ENCODE results near the gene HS6ST3.

GRCh38 chr13:96825653-96826052 is 735.7 kb downstream of the HS6ST3 start:
- TF ChIP-seq EZH2 (IDR thresholded peaks at IDR 0.05; ENCODE audit: borderline replicate concordance, low read length) (no peak), CTCF (IDR thresholded peaks at IDR 0.05; ENCODE audit: low read length) (no peak)

All from OCI-LY1 (cell line).